NCI-H82 treated with DMSO at 0.1 percent for 48 hours (cell line): ENCODE data around the gene IRAG1.

ENCODE experiments used
- DNase-seq: peaks from one replicate; lab custom pipeline; 2025; ENCODE audit not compliant: unreplicated experiment; lab: John Stamatoyannopoulos, UW

The IRAG1 gene

DNA sequence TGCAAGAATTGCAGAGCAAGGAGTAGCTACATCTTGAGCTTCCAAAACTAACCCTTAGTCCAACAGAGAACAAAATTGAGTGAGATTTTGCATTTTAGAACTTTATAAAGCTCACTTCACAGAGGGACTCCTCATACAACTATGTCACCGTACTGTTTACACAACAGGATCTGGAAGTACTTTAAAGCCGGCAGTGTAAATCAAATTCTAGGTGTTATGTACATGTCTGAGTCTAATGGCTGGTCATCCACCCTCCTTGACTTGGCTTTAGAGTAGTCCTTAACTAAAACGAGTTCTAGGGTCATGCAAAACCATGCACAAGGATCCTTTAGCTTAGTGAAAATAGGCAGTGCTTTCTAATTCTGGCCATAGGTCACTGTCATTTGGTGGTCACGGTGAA is 23.5 kb downstream of the IRAG1 start:
- peak; percentile 33 for DNase-seq

GRCh38 chr11:10669258-10670033 is 24.1 kb downstream of the IRAG1 start:
- peak; percentile 38 for DNase-seq

GRCh38 chr11:10667521-10667885 is 26.1 kb downstream of the IRAG1 start:
- no peak for DNase-seq

GRCh38 chr11:10666556-10667520 is 26.7 kb downstream of the IRAG1 start:
- no peak for DNase-seq

GRCh38 chr11:10664496-10664895 is 29.1 kb downstream of the IRAG1 start:
- DNase-seq: no peak

GRCh38 chr11:10663990-10664389 is 29.6 kb downstream of the IRAG1 start:
- no peak for DNase-seq

DNA sequence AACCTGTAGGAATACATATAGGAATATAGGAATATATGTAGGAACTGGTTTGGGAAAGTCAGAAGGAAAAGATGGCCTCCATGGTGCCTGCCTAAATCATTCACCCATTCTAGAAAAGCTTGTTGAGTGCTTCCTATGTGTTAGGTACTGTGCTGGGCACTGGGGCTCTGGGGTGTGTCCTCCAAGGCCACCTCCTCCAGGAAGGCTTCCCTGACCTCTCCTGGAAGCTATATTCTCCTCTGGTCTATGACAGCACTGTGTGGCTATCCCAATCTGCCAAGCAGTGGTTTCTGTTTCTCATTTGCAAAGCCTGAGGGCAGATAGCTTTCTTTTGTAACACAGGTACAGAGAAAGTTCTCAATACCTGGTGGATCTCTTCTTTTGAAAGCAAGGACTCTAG is 30.2 kb downstream of the IRAG1 start:
- DNase-seq: no peak

DNA sequence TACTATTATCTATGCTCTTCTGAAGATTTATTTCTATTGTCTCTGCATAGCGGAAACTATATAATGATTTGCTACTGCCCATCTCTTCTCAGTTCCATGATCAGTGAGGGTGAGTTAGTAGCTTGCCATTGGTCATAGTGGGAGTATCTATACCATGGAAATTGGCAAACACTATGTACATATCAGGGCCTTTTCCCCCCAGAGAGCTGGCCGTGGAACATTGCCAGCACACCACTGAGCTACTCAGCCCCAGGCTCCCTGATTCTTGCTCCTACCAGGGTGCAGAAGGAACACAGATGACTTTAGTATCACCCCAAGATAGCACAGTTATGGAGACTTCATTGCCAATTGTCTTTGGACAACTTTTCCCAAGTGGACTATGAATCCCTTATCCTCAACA is 33.2 kb downstream of the IRAG1 start:
- no peak for DNase-seq

- no peak for DNase-seq
These were observed 34.0 kb downstream of the IRAG1 start for GRCh38 chr11:10659339-10660216.

DNA sequence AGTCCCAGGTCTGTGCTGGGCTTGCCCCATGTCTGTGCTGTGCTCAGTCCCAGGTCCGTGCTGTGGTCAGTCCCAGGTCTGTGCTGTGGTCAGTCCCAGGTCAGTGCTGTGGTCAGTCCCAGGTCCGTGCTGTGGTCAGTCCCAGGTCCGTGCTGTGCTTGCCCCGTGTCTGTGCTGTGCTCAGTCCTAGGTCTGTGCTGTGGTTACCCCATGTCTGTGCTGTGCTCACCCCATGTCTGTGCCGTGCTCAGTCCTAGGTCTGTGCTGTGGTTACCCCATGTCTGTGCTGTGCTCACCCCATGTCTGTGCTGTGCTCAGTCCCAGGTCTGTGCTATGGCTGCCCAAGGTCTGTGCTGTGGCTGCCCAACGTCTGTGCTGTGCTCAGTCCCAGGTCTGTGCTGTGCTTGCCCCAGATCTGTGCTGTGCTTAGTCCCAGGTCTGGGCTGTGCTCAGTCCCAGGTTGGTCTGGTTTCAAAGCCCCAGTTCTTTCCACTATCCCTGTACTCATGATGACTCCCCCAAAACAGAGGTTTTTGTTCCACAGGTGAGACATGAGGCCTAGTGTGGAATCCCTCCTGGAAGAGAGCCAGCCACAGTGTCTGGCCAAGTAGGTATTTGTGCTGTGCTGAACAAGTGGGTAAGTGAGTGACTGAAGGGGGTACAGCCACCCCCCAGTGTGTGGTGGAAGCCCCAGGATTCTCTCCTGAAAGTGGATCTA is 34.8 kb downstream of the IRAG1 start:
- DNase-seq: no peak

GRCh38 chr11:10657308-10658271 is 36.0 kb downstream of the IRAG1 start:
- no peak for DNase-seq

GRCh38 chr11:10655943-10656576 is 37.5 kb downstream of the IRAG1 start:
- no peak for DNase-seq

DNA sequence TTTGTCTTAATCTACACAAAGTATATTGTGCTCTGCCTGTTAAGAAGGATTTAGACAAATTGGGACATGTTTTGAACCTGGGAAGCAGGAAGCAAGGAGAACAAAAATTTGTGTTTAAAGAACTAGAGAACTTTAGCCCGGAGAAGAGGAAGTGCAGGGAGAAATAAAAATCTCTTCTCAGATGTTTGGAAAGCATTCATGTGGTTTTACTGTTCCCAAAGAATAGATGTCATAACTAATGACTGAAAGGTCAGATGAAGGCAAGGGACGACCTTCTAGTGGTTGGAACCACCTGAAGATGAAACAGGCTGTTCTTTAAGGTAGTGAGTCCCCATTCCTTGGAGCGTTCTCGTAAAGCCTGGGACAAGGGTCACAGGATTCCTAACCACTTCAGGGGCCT is 38.3 kb downstream of the IRAG1 start:
- DNase-seq: no peak

DNA sequence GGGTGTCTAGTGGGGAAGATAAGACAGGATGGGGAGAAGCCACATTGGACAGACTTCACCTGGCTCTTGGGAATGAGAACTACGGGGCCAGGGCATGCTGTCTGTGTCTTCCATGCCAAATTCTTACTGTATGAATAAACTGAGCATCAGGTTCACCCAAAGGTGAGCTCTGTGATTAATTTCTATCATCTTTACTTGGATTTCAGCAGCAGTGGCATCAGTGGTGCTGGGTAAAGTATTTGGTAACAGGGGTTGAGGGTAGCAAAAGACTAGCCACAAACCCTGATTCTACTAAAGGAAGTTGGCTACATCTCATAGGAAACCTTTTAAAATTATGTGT is 38.8 kb downstream of the IRAG1 start:
- no peak for DNase-seq

- peak; percentile 9 for DNase-seq
These were observed 39.4 kb downstream of the IRAG1 start for GRCh38 chr11:10653946-10654810.

GRCh38 chr11:10653261-10653660 is 40.3 kb downstream of the IRAG1 start:
- DNase-seq: no peak

DNA sequence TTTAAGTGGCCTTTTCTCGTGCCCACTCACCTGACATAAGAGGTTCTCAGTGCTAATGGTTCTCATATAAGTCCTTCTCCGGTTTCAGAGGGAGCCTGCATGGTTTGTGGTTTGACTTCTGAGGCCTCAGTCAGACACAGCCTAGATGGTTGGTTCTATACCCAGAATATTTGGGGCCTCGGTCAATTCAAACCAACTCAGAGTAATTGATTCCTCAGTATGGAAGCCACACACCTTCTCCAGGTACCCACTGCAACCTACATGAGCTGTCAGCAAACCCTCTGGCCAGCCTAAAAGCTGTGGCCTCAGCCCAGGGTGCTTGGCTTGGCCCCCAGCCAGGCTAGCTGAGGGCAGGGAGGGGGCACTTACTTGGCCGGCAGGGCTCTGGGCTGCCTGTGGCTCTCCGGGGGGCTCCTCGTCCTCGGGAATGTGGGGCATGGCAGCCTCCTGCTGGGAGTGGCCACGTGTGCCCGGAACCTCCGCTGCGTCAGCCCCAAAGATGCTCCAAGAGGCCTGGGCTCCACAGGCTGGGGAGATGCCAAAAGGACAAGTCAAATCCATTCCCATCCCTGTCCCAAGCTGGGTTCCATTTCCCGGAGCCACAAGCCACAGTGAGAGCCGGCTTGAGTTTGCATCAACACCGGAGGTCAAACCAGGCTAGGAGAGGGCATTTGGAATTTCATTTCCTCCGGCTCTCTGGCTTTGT is 41.7 kb downstream of the IRAG1 start:
- no peak for DNase-seq
